Measurements from ENCODE around the gene ZNF654.
A peak's percentile ranks its signal among the peaks of the same experiment; 100 is the strongest.
"Not testable (repeated sequence)": the region's sequence is repeated elsewhere in the genome, so short reads cannot be mapped to it uniquely, and the experiment has no call there.

Gene ZNF654
- 22.2 to 39.7 (median 32.7) reads per million in 4 donors for total RNA-seq

DNA sequence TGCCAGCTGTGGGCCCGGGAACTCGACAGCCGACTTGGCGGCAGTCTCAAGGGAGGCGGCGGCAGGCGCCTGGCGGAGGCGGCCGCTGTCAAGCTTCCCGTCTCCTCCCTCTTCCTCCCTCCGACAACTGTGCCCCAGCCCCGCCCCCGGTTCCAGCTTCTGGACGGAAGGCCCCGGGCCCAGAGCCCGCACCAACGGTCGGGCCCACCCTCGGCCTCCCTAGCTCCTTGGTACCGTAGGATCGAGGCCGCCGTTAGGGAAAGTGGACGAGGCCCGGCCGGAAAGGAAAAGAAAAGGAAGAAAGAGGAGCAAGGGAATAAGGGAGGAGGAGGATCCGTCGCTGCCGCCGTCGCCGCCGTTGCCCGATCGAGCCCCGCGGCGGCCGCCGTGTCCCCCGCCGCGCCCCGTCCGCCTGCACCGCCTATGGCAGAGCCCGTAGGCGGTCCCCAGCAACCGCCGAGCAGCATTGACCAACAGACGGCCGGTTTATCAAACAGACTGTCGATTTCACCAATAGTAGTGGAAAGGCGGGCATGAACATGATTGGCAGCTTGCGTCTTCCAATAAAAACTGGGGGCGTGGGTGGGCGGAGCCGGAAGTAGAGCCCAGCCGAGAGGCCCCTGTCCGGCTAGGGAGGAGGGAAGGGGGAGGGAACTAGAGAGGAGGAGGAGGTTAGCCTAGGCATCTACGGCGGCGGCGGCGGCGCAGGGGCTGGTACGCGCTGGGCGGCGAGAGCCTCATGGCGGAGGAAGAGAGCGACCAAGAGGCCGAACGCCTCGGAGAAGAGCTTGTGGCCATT lies at the start of gene ZNF654, which contains the start of gene CGGBP1:
Gene ZNF654 (plus strand): TSS at position 675 of the 799 bp plus-strand sequence. CDS start 65 bp downstream, at position 740.
Gene CGGBP1 (minus strand): TSS at position 425 of the 799 bp plus-strand sequence. CDS start 3,029 bp downstream, outside the sequence.
- DNase-seq = peak; percentile 93 to 99 (median 97)

DNA sequence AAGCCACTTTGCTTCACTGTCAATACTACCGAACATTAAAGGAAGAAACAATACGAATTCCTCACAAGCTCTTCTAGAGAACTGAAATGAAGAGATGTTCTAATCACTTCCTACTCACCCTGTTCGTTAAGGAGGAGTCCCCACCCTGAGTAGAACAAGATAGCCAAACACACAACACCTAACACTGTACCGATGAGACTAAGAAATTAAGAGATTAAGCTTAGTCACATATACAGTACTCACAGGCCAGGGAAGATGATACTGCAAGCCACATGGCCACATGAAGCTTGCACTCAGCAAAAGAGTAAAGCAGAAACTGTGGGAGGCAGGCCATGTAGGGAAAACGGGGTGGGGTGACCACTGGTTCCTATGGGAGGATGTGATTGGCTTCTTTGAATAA lies 48.2 kb upstream of the ZNF654 start:
- DNase-seq = no peak

DNA sequence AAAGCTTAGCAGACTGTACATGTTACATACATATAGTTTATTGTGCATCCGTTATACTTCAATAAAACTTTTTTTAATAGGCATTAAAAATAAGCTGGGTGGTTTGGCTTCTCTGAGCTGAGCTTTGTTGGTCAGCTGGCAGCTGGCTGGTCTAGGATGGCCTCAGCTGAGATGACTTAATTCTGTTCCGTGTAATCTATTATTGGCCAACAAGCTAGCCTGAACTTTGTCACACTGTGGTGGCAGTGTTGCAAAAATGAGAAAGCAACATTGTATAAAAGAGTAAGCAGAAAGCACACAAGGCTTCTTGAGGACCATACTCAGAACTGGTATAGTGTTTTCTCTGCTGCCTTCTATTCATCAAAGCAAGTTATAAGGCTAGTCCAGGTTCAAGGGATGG lies 45.5 kb upstream of the ZNF654 start:
- DNase-seq = no peak

DNA sequence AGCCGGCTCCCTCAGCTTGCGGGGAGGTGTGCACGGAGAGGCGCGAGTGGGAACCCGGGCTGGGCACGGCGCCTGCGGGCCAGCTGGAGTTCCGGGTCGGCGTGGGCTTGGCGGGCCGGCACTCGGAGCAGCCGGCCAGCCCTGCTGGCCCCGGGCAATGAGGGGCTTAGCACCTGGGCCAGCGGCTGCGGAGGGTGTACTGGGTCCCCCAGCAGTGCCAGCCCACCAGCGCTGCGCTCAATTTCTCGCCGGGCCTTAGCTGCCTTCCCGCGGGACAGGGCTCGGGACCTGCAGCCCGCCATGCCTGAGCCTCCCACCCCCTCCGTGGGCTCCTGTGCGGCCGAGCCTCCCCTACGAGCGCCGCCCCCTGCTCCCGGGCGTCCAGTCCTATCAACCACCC lies 43.4 kb upstream of the ZNF654 start:
- DNase-seq = not testable (repeated sequence)

DNA sequence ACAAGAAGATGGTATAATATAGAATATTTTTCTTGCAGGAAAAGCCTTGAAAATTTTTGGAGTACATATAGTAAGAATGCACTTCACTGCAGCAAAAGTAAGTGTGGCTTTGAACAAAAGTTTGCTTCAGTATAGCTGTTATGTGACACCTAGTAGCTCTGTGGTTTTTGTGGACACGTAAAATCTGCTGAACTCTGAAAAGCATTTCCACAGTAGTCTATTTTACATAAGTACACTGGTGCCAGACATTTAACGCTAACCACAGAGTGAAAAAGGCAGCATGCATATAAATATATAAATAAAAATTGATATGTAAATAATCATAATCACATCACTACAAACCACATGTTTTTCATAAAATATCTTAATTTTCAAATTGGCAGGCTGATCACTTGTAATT lies 40.0 kb upstream of the ZNF654 start:
- DNase-seq = peak in 1 of 5 donors; percentile 60

DNA sequence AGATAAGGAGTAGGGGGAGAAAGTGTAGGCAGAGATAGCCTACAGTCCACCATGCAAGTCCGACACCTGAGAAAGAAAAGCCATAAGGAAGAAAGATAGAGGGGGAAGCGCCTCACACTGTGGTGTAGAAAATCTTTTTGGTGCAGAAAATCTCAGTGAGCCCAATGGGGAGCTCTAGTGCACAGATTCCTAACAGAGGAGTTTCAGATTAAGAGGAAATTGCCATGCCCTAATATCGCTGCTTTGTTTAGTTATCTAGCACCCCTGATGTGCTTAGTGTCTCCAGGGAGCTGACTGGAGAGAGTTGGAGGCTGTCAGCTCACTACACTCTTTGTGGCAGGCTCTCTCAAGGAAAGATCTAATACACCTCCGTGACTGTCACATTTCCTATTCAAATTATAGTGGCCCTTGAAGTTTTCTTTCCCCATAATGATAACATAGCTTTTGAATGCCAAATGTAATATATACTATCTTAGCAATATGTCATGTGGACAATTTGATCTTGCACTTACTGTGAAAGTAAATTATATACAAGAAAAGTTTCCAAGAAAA lies 34.0 kb upstream of the ZNF654 start:
- no peak for DNase-seq

DNA sequence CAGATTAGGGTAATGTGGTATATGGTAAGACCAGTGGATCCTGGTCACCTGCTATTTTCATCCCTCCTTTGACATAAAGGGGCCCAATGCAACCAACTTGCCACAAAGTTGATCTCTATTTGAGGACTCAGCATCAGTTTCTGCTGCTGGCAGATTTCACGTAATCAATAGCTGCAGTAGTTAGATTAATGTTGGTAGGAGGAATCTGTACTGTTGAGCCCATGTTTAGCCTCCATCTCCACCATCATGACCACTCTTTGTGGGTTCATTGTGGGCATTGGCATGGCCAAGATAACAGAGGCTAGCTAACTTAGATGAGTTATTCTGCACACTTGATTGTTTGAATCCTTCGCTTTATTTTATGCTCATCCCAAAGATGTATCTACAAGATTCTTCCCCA lies 30.2 kb upstream of the ZNF654 start:
- no peak for DNase-seq

DNA sequence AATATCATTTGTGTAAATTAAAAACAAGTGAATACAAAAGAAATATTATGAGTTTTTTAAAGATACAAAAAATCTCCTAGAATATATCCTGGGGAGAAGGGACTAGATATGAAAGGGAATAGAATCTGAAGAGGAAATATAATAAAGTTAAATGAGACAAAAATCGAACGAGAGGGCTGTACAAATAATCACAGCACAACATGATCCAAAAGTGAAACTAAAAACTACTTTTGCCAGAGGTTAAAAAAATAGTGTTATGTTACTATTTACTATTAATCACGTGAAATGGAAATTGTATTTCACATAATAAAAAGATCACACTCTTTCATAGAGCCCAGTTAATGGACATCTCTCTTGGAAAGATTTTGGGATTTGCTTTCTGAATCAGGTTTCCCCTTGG lies 28.8 kb upstream of the ZNF654 start:
- no peak for DNase-seq

DNA sequence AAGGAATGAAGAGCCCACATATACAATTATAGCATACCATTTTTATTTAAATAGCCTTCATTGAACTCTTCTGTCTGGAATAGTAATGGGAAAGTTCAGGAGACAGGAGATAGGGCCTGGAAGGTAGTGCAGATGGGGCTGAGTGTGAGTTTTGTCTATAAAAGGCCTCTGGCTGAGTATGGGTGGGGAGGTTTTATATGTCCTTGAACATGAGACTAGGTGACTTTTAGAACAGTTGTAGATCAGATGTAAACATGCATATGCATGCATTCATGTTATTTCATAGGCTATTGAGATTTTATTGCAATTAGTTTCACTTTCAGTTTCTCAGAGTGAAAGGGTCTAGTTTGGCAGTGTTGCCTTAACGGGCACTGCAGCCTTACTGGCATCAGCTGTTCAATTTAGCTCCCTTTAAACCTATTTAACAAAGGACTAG lies 27.4 kb upstream of the ZNF654 start:
- peak in 2 of 5 donors; percentile 20 to 70 for DNase-seq

DNA sequence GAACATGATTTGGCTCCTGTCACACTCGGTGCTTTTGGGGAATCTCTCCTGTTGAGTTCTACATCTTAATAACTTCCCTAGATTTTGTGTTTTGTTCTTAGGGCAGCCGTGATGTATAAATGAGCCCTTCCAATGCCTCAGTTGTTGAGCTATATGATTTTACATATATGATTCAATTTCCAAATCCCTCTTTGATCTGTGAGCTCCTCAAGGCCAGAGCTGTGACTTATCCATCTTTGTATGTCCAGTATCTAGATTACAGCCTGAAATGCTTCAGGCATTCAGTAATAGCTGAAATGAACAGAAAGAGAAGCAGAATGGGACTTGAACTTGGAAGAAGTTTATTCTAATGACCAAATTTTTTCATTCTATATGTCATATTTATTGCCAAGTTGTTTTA lies 26.8 kb upstream of the ZNF654 start:
- DNase-seq = no peak

DNA sequence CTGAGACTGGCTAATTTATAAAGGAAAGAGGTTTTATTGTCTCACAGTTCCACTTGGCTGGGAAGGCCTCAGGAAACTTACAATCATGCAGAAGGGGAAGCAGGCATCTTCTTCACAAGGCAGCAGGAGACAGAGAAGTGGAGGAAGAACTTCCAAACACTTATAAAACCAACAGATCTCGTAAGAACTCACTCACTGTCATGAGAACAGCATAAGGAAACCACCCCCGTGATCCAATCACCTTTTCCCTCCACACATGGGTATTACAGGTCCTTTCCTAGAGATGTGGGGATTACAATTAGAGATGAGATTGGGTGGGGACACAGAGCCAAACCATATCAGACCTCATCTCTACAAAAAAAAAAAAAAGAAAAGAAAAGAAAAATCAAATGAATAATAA lies 26.0 kb upstream of the ZNF654 start:
- no peak for DNase-seq

DNA sequence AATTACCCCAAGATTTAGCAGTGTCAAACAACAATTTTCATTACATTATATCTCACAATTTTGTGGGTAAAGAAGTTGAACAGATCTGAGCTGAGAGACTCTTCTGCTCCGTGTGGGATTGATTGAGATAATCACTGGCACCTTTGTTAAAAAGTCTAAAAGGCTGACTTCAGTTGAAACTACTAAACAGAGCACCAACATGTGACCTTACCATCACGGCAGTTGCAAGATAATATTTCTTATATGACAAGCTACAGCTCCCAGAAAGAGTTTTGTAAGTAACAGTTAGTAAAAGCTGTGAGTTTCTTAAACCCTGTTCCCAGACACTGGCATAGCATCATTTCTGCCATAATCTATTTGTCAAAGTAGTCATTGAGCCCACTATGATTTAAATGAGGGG lies 25.2 kb upstream of the ZNF654 start:
- DNase-seq = no peak

DNA sequence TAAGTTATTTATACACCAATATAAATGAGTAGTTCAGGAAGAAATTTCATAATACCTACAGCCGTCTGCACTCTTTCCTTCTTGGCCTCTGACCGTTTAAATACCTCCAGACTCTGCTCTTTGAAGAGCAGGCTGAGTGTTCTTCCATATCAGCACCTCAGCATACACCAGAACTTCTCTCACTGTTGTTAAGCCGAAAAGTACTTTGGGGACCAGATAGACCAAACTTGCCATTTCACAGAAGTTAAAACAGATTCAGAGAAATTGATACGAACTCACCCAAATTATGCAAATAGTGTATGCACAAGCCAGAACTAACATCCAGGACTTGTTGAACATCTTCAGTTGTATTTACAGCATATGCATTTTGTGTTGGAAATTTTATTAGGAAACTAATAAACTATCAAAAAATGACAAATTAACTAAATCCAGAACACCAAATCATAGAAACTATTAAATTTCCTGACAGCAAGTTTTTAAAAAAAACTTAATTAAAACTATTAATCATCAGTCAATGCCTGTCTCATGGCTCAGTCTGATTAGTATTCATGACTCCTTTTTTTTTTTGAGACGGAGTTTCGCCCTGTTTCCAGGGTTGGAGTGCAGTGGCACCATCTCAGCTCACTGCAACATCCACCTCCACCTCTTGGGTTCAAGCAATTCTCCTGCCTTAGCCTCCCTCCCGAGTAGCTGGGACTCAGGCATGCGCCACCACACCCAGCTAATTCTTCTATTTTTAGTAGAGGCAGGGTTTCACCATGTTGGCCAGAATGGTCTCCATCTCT lies 24.4 kb upstream of the ZNF654 start:
- DNase-seq = no peak

DNA sequence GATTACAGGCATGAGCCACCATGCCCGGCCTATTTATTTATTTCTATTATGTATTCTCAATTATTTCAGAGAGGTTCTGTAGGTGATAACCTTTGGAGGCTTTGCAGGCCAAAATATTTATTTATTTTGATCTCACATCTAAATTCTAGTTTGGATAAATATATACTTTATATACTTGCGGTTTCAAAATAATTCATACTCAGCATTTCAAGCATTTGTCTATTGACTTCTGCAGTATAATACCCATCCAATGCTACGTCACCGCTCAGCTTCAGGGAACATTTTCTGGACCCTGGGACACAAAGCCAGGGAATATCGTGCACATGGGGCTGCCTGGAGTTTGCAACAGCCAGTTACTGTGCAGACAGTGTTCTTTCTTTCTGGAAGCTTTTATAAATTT lies 22.8 kb upstream of the ZNF654 start:
- no peak for DNase-seq

DNA sequence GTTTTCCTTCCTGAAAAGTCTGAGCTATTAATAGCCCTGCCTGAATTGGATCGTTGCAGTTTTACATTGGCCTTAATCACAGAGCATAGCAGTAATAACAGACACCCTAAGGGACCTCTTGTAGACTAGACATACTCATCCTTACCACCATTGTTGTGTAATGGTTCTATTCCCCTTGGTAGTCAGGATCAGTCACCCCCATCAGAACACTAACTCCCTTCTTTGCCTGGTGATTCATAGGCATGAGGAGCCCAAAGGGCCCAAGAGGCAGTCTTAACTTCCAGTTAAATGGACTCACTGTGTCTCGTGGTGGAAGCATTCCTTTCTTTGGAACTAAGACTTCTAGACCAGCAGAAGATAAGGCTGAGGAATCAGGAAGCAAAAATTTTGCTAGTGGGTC lies 20.5 kb upstream of the ZNF654 start:
- DNase-seq = no peak

DNA sequence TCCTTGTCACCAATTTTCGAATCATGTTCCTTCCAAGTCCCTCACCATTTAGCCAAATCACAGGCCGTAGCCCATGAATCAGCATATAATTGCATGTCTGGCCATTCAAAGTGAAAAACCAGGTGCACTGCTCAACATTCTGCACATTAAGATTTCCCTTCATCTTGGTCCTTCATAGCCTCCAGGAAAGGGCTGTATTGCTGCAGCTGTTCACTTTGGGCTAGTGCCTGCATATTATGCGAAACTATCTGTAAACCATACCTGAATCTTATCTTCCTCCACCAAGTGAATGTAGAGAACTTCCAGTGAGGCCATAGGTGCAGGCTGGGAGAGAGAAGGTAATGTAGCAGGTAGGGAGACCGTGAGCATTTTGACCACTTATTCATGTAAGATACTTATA lies 18.5 kb upstream of the ZNF654 start:
- DNase-seq = no peak

DNA sequence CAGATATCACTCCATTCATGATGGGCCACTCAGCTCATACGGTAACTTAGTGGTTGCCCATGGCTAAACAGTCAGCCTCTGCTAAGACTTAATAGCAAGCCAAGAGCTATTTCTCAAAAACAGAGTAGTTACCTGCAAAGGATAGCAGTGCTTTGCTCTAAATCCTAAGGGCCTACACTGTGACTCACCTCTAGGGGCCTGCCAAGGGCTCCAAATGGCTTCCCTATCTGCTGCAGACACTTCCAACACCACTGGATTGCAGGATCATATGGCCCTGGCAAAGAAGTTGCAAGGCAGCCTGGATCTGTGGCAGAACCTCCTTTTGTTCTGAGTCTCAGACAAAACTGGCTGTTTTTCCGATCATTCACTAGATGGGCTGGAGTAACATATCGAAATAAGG lies 18.1 kb upstream of the ZNF654 start:
- DNase-seq = no peak

DNA sequence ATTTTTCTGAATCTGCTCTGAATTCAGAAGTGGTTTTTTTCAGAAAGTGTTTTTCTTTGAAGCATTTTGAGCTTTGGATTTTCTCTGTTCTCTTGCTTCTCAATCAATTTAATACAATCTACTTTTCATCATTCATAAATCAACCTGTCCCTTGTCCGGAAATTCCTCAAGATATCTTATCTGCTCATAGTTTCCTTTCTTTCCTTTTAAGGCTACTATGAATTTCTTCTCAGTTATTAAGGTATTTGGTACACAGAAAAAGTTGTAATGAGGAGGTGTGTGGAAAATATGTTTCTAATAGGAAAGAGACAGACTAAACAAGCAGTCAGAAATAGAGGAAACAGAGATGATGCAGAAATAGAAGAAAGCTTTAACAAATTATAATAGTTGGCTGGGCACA lies 14.6 kb upstream of the ZNF654 start:
- DNase-seq = no peak

DNA sequence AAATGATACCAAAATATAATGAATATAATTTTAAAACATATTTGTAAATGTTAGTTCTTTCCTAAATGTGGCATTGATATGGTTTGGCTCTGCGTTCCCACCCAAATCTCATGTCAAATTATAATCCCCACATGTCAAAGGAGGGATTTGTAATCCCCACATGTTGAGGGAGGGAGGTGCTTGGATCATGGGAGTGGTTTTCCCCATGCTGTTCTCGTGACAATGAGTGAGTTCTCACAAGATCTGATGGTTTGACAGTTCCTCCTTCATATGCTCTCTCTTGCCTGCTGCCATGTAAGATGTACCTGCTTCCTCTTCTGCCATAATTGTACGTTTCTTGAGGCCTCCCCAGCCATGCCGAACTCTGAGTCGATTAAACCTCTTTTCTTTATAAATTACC lies 12.3 kb upstream of the ZNF654 start:
- DNase-seq = no peak

DNA sequence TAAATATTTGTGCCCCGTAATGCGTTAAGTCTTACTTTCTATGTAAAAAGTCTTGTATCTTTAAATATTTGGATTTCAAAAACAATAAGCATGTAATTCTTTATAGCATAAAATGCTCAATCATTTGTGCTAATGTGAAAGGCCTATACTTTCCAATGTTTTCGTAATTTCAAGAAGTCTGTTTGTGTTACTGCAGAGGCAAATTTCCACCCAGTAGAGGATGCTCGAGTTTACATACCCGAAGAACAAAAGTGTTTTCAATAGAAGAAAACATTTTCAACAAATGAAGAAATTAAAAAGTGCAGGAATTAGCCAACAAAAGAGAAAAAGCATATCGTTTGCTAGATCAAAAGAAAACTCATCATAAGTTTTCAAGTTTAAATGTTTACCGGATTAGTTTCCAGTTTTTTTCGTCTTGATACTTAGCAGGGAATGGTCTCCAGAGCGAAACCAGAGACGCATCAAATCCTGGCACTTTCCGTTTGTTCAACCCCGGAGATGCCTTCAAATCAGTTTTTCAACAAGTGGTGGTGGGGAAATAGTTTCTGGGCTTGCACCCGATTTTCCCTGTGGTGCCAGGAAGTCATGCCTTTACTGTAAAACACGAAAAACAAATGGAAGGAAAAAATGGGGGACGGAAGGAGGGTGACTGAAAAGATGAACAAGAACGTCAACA lies 1.3 kb upstream of the ZNF654 start:
- DNase-seq = no peak

DNA sequence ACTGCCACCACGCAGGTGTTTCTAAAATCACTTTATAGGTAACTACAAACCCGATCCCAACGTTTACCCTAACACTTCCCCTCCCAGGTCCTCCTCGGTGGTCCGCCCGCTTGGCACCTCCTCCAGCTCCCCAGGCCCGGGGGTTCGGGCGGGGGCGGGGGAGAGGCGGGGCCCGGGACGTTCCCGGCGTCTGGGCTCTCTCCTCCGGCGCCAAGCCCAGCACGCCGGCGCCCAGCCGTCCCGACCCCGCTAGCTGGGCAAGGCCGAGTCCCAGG lies 812 bp upstream of the ZNF654 start:
- no peak for DNase-seq

DNA sequence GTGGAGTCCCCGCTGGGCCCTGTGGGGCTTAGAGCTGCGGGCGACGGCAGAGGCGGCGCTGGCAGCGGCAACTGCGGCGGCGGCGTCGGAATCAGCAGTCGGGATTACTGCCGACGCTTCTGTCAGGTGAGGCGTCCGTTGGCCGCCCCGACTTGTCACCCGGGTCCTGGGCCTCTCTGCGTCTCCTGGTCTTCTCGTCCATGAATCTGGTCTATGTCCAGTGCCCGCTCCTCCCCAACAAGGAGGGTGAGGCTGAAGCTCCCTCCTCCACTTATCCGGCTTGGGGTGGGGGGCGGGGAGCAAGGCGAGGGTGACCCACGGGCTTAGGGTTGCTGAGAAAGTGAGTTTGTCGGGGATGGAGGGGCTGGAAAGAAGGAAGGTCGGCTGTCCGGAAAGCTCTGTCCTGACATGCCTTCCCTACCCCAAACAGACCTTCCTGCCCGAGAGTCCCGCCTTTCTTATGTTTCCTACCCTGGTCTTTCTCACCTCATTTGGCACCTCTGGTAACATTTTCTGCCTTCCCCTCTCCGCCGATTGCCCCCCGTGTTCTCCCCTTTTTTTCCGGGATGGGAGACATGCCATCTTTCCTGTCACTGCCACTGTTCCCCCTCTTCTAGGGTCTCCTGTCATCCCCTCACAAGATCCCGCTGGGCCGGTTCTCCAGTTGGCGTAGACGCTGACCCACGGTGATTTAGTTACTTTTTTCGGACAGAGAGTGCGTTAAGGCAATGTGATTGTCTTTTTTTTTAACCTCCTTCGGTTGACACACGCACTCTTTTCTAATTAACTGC lies 520 bp downstream of the ZNF654 start:
- no peak for DNase-seq
